Astrocyte of the hippocampus (primary cell): ENCODE data around the gene FHL2.

Experiments used
- DNase-seq: peaks from one replicate; pipeline ENCODE4 v3.0.0; 2011; ENCODE audit warnings: low read depth, low spot score

Gene FHL2

DNA sequence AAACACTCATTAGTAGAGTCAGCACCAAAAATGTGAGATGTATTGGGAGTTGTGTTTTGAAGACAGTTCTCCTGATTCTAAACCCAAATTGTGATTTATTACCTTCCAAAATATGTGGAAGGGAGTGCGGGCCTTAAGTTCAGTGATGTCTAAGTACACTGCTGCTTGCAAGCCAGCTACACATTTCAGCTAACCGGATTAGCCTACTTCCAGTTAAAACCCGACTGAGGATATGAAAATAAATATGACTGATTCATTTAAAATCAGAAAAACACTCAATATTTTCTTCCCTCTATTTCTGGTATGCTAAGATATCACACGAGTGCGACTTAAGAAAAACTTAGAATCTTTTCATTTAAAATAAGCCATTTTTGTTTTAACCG lies 907 bp downstream of the FHL2 start:
- peak; percentile 36 for DNase-seq

DNA sequence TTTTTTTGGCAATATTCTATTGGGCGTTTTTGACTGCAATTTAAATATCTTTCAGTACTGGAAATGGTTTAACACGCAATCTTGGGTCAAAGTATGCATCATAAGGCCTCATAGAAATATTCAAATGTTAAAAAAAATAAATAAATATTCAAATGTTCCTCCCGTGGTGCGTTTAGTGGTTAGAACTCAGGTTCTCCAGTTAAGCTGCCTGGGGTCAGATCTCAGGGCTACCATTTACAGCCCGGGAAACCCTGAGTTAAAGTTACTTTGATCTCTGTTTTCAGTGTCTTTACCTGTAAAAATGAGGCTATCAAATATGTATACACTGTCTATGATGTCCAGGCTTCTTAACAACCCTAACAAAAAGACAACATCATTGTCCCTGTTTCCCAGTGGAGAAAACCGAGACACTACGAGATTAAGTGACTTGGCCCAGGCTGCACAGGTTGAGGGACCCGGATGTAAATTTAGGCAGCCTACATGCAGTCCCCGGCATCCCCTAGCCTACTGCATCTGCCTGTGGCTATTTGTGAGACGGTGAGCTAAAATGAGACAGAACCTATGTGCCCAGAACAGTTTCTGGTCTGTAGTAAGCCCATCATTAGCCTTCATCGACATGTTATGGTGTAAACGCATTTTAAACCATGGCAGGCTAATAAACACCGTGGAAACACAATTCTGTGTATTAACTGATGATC lies 1.7 kb downstream of the FHL2 start:
- DNase-seq: peak; percentile 57

DNA sequence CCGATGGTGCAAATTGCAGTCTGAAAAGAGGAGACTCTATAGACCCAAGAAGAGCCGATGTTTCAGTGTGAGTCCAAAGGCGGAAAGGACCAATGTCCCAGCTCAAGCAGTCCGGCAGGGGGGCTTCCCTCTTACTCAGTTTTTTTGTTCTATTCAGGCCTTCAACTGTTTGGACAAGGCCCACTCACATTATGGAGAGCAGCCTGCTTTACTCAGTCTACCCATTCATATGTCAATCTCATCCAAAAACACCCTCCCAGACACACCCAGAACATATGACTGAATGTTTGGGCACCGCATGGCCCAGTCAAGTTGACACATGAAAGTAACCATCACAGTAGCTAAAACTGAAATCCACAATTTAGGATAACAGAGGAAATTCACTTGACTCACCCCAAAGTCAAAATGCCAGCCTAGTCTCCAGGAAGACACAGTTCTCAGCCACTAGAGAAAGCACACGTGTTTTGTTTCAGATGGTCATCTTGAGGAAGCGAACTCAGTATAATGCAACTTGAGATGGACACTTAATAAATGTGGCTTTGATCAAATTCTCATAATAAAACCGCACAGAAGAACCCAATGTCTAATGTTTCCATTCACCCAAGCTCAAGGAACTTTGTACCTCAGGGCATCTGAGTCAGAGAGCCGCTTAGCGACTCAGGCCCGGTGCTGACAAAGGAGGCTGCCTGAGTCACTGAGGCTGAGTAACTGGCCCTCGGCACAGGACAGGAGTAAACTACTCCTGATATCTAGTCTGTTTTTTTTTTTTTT lies 2.4 kb downstream of the FHL2 start:
- DNase-seq: peak; percentile 91

DNA sequence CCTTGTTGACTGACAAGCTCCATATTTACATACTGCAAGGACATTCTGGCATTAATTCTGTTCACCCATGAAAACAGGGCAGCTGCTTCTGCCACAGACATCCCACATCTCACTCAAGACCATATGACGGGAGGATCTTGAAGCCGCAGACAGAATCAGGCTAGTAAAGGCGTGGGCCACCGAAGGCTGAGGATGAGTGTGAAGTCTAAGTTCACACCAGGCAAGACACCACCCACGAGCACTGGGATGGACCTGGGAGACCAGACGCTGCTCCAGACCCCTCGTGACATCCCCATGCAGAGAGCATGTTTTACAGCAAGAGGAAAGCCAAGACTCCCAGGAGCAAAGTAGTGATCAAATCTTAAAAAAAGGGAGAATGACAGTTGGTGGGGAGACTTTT lies 3.2 kb downstream of the FHL2 start:
- peak; percentile 46 for DNase-seq

DNA sequence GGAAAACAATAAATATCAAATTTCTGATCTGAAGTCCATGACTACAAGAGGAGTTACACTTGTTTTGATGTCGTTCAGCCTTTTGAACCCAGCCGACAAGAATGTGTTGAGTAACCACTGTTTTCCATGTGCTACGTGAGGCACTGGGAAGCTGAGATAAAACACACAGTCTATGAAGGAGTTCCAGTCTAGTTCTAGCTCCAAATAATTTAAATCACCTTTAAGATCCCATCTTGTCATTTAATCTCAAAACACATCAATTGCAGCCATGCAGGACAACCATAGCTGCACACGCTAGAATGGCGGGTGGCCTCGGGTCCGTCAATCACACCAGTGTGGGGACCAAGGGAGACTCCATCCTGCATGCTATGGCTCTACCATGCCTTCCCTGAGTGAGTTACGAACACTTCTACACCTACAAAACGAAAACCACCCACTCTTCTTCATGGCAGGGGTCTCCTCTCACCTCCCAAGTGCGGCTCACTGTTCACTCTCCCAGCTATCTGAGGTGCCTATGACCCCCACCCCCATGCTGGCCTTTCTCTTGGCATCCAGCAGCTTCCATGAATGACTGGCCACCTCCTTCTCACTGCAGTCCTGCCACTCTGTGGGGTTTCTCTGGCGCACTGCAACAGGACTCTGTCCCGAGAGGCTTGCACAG lies 3.8 kb downstream of the FHL2 start:
- peak; percentile 63 for DNase-seq

DNA sequence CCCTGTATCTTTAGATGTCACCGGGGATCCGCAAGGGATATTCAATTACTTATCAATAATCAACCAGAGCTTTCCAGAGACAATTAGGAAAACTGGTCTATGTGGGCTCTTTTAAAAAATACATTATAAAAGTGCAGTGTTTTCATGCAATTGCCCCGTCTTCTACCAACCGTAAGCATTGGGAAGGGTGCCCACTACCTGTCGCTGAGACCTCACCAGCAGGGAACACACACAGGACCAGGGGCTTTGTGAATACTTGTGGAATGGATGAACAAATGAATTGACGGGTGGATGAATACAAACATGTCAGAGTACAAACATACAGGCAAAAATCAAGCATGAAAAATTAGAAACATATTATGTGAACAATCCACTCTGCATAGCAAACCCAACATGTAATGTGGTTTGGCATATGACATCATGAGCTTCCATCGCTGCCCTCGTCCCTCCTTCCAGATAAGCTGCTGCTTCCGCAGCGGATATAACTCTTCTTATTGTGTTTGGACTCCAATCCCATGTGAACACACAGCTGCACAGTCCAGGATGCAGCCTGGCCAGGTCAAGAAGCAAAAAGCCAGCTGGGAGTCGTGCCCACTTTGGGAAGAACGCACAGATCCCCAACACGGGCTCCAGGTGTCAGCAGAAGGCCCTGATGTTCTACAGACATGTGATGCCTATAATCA lies 5.3 kb downstream of the FHL2 start:
- DNase-seq: peak; percentile 73

DNA sequence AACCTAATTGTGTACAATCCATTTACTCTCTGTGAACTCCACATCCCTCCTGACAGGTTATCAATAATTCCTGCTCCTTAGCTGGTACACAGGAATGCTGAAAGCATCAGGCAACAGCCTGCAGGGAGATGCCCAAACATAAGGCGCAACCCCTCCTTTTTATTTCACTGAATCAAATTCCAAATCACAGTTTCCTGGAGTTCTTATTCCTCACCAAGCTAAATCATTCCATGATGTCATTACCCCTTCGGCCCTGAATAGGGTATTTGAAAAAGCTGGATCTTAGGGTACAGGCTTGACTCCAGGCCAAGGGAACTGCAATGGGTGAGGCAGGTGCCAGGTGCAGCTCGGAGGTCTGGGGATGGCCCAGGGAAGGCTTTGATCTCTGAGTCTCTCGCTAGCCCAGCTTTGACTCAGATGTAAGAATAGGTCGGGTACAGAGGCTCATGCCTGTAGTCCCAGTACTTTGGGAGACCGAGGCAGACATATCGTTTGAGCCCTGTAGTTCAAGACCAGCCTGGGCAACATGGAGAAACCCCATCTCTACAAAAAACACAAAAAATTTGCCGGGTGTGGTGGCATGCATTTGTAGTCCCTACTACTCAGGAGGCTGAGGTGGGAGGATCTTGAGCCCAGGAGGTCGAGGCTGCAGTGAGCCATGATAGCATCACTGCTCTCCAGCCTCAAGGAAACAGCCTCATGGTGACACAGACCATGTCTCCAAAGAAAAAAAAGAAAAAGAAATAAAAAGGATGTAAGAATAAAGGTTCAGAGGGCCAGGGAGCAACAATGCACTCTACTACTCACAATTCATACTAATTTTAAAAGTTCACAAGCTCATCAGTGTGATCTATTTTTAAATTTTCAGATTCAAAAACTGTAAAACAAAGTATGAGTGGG lies 6.8 kb downstream of the FHL2 start:
- DNase-seq: peak; percentile 31

DNA sequence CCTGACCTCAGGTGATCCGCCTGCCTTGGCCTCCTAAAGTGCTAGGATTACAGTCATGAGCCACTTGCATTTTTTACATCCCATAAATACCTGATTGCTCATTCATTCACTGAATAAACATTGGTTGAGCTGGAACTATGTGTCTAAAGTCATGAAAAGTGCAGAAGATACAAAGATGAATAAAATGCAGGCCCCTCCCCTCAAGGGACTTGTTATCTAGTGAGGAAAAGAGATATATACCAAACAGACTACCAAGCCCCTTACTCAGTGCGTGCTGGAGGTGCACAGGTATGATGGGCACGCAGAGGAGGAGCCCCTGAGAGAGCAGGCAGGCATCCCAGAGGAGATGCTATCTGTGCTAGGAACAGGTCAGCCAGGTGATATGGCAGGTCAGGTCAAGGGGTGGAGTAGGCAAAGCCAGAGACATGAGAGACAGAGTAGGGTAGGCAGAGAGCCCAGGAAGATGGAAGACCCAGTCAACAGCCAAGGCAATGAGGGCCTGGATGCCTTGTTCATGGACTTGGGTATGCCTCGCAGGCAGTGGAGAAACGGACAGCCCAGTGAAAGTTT lies 7.7 kb downstream of the FHL2 start:
- DNase-seq: peak; percentile 61

DNA sequence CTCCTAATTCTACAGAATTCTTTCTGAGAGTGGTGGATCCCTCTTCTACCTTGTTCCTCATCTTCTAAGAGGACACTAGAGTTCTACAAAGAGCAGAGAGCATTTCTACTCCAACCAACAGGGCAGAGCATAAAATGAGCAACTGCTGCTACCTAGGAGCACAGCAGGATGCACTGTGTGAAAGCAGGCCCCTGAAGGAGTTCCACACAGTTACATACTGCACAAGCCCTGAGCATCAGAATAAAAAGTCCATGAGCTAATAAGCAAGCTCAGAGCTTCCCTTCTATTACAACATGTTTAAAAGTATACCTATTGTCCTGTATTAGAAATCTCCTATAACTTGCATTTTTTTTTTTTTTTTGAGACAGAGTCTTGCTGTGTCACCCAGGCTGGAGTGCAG lies 8.4 kb downstream of the FHL2 start:
- DNase-seq: peak; percentile 26

DNA sequence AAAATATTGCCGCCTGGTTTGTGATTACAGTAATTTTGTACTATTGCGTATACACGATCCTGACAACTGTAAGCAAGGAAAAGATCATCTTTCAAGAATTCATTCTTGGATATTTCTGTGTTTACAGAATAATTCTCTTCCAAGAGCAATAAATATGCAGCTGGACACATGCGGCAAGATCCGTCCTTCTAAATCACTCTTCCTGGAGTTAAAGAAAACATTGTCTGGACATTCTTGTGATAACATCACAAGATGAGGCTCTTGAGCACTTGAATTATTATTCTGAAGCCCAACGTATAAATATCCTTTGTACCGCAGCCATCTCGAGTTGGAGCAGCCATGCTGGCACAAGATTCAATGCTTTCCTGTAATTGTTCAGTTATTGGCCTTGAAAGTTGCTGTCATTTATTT lies 9.9 kb downstream of the FHL2 start:
- DNase-seq: peak; percentile 71

DNA sequence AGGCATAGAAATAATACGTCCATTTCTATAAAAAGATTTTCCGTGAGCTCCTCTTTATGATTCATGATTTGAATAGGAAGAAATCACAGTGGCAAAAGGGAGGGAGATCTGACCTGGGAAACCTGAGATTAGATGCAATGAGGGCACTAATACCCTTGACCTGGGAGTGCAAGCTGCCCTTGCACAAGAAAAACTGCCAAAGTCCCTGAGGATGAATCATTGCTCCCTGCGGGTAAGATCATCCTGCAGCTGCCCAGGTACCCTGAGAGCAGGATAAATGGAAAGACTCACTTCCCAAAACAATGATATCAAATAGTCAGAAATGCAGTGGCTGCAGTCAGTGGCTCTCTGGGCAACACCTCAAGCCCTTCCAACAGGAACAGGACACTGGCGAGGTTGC lies 11.6 kb downstream of the FHL2 start:
- DNase-seq: no peak

DNA sequence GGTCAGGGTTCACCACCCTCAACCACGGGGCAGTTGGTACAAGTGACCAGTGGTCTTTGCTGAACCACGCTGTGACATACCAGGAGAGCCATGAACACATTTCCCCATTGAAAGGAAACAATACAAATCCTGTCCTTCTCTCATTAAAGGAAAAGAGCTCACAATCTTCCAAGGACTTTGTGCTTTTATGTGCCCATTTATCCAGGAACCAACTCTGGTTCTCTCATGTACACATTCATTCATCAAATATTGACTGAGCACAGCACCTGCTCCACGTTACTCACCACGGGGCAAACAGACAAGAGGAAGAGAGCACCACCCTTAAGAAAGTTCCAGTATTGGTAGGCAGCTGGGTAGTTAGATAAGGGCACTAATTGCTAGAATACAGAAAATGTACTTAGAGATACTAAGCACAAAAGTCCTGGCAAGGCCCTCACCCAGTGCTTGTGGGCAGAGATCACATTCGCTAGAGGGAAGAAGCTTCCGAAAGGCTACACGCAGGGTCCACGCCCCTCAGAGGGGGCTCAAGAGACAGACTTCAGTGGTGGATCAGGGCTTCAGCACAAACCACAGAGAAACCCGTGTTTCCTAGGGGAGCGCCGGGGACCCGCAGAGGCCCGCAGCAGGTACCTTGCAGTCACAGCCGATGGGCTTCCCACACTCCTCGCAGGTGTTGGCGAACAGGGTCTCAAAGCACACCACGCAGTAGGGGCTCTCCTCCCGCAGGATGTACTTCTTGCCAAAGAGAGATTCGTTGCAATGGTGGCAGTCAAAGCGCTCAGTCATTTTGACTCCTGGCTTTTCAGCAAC lies 12.9 kb downstream of the FHL2 start:
- no peak for DNase-seq

DNA sequence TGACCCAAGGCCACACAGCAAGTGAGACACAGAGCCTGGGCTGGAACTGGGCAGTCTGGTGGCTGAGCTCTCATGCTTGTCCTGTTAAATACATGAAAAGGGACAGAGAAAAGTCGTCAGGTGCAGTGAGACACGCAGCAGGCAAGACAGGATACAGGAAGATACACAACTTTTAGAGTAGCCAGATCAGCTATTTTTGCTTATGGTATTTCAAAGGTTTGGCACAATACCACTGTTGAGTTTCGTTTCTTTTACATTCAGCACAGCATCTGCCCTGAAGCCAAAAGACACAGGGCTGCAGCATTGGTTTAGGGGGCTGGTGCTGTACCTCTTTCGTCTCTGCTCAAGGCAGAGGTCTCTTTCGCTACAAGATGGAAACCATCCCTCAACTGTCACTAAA lies 14.0 kb downstream of the FHL2 start:
- no peak for DNase-seq

DNA sequence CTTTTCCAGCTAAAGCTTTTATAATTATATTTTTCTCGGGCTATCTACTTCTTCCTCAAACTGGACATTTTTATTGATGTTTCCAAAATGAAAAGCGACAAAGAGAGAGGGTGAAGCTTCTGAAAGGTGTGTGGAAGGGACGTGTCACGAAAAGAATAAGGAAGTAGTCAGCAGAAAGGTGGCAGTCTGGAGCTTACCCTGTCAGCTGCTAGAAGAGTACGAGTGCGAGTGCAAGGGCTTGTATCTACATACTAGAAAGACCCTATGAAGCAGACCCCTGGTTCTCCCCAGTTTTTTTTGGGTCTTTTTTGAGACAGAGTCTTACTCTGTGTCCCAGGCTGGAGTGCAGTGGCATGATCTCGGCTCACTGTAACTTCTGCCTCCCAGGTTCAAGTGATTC lies 14.6 kb downstream of the FHL2 start:
- DNase-seq: no peak

DNA sequence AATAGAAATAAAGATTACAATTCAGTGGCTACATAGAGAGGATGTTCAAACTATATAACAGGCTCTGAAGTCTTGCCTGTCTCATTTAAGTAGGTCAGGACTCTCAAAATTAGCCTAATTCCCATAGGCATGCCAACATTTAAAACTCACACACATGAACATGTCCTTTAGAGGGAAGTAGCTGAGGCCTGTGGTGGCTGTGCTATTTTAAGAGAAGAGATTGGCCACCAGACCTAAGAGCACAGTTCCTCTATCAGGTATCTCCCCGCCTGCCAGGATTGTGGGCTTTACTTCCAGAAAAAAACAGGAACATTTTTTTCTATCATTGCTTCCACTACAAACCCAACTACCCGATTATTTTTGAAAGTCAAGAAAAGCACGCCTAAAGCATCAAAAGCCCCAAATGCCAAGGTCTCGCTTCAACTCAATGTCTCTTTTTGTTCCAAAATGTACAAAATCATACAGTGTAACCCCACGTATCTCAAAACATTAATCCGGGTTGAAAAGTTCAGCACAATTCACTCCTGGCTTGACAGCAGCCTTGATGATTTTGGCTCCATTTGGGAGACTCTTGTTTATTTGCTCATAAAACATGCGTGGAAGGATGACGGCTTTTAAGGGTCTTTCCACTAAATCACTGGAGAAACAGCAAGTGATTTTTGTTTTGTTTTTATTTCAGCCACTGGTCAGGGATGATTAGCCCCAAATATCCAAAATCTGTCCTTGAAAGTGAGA lies 15.3 kb downstream of the FHL2 start:
- no peak for DNase-seq

DNA sequence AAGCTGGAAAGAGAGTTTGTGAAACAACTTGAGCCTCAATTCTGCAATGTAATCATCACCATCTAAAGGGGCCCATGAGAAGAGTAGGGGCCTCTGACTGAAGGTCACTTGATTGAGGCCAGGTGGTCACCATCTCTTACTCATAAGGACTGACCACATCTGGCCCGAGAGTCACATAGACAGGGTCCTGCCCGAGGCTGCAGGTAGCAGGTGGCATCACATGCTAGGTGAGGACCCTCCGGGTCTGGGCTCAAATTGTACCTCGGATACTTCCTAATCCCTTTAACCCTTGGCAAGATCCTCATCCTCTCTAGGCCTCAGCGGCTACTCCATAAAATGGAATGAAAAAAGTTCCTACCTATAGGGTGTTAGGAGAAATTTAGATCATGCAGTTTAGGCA lies 16.7 kb downstream of the FHL2 start:
- DNase-seq: no peak

DNA sequence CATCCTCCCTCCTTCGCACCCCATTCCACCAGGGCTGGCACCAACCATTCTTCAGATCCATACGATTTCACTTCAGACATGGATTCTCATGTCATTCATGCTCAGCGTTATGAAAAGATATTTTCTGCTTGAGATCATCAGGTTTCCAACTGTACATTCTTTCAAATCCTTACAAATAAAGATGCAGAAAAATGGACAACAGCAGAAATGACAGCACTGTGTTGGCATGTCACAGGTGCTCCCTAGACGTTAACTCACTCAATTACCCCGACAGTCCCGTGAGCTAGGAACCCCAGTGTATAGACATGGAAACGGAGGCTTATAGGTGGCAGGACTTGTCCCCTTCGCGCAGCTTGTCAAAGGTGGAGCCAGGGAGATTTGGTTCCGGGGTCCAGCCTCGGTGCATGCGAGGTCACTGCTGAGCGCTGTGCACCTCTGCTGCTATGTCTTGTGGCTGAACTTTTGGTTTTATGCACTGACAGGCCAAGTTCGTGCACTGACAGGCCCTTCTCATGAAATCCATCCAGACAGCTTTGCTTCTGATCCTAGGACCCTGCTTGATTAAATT lies 17.7 kb downstream of the FHL2 start:
- DNase-seq: no peak

DNA sequence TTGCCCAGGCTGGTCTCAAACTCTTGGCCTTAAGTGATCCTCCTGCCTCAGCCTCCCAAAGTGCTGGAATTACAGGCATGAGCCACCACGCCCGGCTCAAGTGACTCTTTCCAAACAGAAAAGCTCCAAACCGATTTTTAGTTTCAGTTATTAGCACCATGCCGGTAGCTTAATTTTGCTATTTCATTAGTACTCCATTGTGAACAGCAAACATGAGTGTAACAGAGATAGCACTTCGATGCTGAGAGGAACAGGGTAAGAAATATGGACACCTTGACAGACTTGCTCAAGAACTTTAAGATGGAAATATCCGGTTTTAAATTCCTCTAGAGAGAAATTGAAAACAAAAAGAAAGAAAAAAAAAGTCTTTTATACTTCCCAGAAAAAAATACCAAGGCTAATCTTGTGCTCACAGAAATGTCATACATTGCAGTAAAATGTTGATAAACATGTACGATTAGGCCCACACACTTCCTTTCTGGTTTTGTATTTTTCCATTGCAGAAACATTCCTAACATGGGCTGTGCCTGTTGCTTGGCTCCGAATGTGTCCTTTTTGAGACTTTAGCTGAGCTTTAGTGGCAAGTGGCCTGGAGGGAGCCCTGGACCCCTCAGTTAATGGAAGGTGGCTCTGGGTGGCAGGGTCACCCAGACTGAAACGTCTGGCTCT lies 18.3 kb downstream of the FHL2 start:
- no peak for DNase-seq
